Activated CD8-positive, alpha-beta T cell treated with anti-CD3 and anti-CD28 coated beads for 36 hours (primary cell): ENCODE data around the gene CLSTN2. TPM values are rescaled to one million over a fixed set of nuclear protein-coding genes. Genes with fewer than 3 reads are reported as not detected.

Experiments used
- ATAC-seq: fragments of 200-7000 bp; cut with Tn5 transposase; one replicate; pipeline ENCODE4 v1.10.0; 2021; ENCODE audit warnings: mild to moderate bottlenecking, moderate library complexity
- CTCF ChIA-PET: fragments of 350-600 bp; sonication (Branson Sonifier 250); formaldehyde crosslinking; loops from one replicate; lab custom pipeline; 2021; ENCODE audit warnings: antibody characterized with exemption; lab: Charles Lee
- POLR2A ChIA-PET: fragments of 350-600 bp; sonication (Branson Sonifier 250); formaldehyde crosslinking; loops from one replicate; lab custom pipeline; 2021; ENCODE audit warnings: antibody characterized with exemption; lab: Charles Lee
- DNase-seq: peaks from one replicate; pipeline ENCODE4 v3.0.0-alpha.2; 2020
- H3K27ac Mint-ChIP-seq: one replicate; pipeline ENCODE4 v1.8.0; 2021; ENCODE audit warnings: mild to moderate bottlenecking, mixed read lengths
- H3K27me3 Mint-ChIP-seq: one replicate; pipeline ENCODE4 v1.8.0; 2021; ENCODE audit warnings: mixed read lengths
- H3K36me3 Mint-ChIP-seq: one replicate; pipeline ENCODE4 v1.8.0; 2021; ENCODE audit warnings: low read depth, mixed read lengths
- H3K4me1 Mint-ChIP-seq: one replicate; pipeline ENCODE4 v1.8.0; 2021; ENCODE audit warnings: low read depth, mixed read lengths
- H3K4me3 Mint-ChIP-seq: one replicate; pipeline ENCODE4 v1.8.0; 2021; ENCODE audit warnings: mild to moderate bottlenecking, moderate library complexity, mixed read lengths
- H3K9me3 Mint-ChIP-seq: one replicate; pipeline ENCODE4 v1.8.0; 2021; ENCODE audit warnings: mixed read lengths
- intact Hi-C: fragments of 100-400 bp; cut with micrococcal nuclease; formaldehyde crosslinking; loops from one replicate; pipeline ENCODE4 v1.10.0; 2022
- total RNA-seq, 2 experiments: library from RNA; stranded (reverse); gene quantifications; one replicate each; pipeline ENCODE4 v1.2.3, GENCODE V29; 2021
- TF ChIP-seq, protein P1 (sequence below): fragments of 200-600 bp; IDR thresholded peaks from one replicate; pipeline ENCODE4 v1.8.0; 2022; ENCODE audit warnings: antibody characterized with exemption, mild to moderate bottlenecking

Gene CLSTN2
- total RNA-seq, 2 experiments from 2014 or later, result not detected

DNA sequence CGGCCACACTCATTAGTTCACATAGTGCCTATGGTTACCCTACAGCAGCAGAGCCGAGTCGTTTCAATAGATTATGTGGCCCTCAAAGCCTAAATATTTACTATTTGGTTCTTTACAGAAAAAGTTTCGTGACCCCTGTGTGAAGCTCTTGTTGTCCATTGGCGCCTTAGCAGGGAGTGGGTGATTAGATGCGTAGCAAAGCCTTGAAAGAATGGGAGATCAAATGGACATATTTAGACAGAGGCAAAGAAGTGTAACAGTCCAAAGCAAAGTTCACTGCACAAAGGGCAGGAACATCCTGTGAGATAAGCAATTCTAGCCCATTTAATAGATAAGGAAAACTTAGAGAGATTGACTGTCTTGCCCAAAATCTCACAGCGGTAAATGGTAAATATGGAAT lies 495.5 kb downstream of the CLSTN2 start:
- POLR2A ChIA-PET, result no interaction called here
- Mint-ChIP-seq H3K27me3 (no peaks in the 10 kb centered on the region), H3K27ac (no peak overlapping the region), H3K9me3 (no peaks in the 10 kb centered on the region), H3K4me1 (no peaks in the 10 kb centered on the region), H3K36me3 (no peaks in the 10 kb centered on the region), H3K4me3 (no peak overlapping the region)
- TF ChIP-seq, protein P1, sequence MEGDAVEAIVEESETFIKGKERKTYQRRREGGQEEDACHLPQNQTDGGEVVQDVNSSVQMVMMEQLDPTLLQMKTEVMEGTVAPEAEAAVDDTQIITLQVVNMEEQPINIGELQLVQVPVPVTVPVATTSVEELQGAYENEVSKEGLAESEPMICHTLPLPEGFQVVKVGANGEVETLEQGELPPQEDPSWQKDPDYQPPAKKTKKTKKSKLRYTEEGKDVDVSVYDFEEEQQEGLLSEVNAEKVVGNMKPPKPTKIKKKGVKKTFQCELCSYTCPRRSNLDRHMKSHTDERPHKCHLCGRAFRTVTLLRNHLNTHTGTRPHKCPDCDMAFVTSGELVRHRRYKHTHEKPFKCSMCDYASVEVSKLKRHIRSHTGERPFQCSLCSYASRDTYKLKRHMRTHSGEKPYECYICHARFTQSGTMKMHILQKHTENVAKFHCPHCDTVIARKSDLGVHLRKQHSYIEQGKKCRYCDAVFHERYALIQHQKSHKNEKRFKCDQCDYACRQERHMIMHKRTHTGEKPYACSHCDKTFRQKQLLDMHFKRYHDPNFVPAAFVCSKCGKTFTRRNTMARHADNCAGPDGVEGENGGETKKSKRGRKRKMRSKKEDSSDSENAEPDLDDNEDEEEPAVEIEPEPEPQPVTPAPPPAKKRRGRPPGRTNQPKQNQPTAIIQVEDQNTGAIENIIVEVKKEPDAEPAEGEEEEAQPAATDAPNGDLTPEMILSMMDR, result no peak
- ATAC-seq (no peak), DNase-seq (no peak)
- intact Hi-C loops, result no loop called here
- CTCF ChIA-PET, result no interaction called here

DNA sequence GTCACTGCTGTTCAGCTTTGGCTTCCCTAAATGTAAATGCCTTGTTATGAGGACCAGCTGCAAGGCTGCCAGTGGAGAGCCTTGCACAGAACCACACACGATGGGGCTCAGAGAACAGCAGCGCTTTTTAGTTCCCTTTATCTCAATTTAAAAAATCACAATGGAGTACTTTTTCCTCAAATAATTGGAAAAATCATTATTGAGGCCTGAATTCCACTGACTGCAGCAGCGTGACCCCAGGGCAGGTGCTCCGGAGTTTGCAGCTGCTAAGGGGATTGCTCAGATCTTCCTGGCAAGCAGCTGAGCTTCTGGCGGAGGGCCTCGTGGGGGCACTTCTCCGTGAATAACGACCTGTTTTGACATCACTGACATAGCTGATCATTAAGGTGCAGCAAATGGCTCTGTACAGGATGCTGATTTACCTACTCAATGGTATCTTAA lies 497.3 kb downstream of the CLSTN2 start:
- TF ChIP-seq, protein P1, result no peak
- peaks cover 1% of the 10 kb centered on the region for H3K27me3 Mint-ChIP-seq
- intact Hi-C loops, result no loop called here
- DNase-seq, result no peak
- ATAC-seq, result no peak
- CTCF ChIA-PET, result no interaction called here
- no peaks in the 10 kb centered on the region for H3K4me1 Mint-ChIP-seq
- H3K4me3 Mint-ChIP-seq, result no peak overlapping the region
- POLR2A ChIA-PET, result no interaction called here
- H3K36me3 Mint-ChIP-seq, result no peaks in the 10 kb centered on the region
- H3K27ac Mint-ChIP-seq, result no peak overlapping the region
- no peaks in the 10 kb centered on the region for H3K9me3 Mint-ChIP-seq

DNA sequence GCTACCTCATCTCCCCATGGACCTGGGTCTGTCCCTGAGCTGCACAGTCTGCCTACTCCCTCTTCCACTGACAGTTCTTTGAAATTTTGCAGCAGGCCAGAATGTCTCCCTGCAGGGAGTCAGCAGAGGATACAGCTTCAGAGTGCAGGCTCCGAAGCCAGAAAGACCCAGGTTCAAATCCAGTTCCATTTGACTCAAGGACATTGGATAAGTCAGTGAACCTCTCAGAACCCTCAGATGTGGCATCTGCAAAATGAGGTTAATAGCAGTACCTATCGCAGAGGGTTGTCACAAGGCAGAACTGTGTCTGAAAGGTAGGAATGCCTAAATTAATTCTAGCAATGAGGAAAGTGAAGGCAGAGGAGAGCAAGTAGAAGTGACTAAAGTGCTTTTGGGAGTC lies 498.4 kb downstream of the CLSTN2 start:
- no peak for DNase-seq
- Mint-ChIP-seq H3K27ac (no peak overlapping the region), H3K36me3 (no peaks in the 10 kb centered on the region), H3K4me3 (no peak overlapping the region), H3K4me1 (no peaks in the 10 kb centered on the region), H3K9me3 (no peaks in the 10 kb centered on the region), H3K27me3 (peaks cover 1% of the 10 kb centered on the region)
- CTCF ChIA-PET, result no interaction called here
- intact Hi-C loops, result no loop called here
- POLR2A ChIA-PET, result no interaction called here
- TF ChIP-seq, protein P1, result no peak
- no peak for ATAC-seq

DNA sequence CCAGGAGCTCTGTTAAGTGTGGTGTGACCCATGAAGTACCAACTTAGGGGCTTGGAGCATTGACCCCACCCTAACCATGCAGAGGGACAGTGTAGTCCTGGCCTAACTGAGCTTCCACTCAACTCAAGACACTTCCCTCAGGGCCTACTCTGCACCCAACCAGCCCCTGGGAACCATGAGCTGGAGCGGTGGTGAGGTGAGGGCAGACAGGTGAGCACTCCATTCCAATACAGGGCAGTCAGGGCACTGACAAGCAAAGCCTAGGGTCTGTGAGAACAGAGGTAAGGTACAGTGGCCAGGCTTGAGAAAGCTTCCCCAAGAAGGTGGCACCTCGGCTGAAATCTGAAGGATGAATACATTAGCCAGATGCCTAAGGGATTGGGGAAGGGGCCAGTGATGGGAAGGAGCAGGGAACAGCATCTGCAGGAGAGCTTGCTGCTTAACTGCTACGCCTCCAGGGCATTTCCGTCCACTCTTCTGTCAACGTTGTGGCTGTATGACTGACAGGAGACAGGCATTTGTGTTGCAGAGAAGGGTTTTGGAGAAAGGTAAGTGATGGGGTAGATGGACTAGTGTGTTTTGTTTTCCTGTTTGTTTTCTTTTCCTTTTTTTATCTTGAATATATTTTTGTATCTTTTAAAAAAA lies 499.4 kb downstream of the CLSTN2 start:
- no peaks in the 10 kb centered on the region for H3K36me3 Mint-ChIP-seq
- no peak overlapping the region for H3K4me3 Mint-ChIP-seq
- ATAC-seq (no peak), DNase-seq (no peak)
- CTCF ChIA-PET, result no interaction called here
- H3K27me3 Mint-ChIP-seq, result peaks cover 1% of the 10 kb centered on the region
- intact Hi-C loops, result no loop called here
- no peaks in the 10 kb centered on the region for H3K4me1 Mint-ChIP-seq
- TF ChIP-seq, protein P1, result no peak
- no peak overlapping the region for H3K27ac Mint-ChIP-seq
- no peaks in the 10 kb centered on the region for H3K9me3 Mint-ChIP-seq
- POLR2A ChIA-PET, result no interaction called here

DNA sequence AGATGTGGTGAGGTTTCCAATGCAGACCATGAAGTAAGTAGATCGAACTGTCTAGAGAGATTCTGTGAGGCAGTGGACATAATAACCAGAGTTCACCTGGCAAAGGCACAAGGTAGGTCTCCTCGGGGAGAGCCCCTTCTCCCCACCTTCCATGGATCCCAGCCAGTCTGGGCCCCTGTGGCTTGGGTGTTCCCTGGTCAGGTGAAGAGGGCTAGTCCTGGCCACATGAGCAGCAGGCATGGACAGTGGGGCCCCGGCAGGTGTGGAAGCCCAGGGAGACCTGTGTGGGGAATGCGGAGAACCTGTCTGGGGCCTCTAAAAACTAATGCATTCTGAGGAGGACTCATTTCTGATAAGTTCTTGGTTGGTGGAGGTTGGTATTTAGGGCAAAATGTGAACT lies 501.4 kb downstream of the CLSTN2 start:
- TF ChIP-seq, protein P1, result no peak
- ChIA-PET CTCF (no interaction called here), POLR2A (no interaction called here)
- no peaks in the 10 kb centered on the region for H3K4me1 Mint-ChIP-seq
- no peak for ATAC-seq
- H3K27ac Mint-ChIP-seq, result no peak overlapping the region
- intact Hi-C loops, result no loop called here
- peaks cover 5% of the 10 kb centered on the region for H3K27me3 Mint-ChIP-seq
- H3K9me3 Mint-ChIP-seq, result no peaks in the 10 kb centered on the region
- no peaks in the 10 kb centered on the region for H3K36me3 Mint-ChIP-seq
- H3K4me3 Mint-ChIP-seq, result no peak overlapping the region
- DNase-seq, result no peak
